ENCODE results near the gene CRYAA. TPM values are rescaled to one million over a fixed set of nuclear protein-coding genes. Genes with fewer than 3 reads are reported as not detected.
"Not testable (repeated sequence)": the region's sequence is repeated elsewhere in the genome, so short reads cannot be mapped to it uniquely, and the experiment has no call there.

Gene CRYAA
- total RNA-seq (2021) = not detected in 2 replicates
- long read RNA-seq = 0 reads

- not testable (repeated sequence) for H3K79me2 ChIP-seq (ENCODE audit: insufficient read depth, low read length); H3K4ac ChIP-seq (ENCODE audit: low read depth, low read length); H2BK12ac ChIP-seq (ENCODE audit: insufficient read length, low read depth, low read length); H2AK5ac ChIP-seq (ENCODE audit: insufficient read length, low read length); H3K27ac Mint-ChIP-seq; H3K14ac ChIP-seq (ENCODE audit: insufficient read depth, low read length); H3K9ac ChIP-seq (ENCODE audit: extremely low read depth, insufficient read length, low read length); H3K4me1 ChIP-seq (ENCODE audit: insufficient read depth, low read length); H4K20me1 ChIP-seq (ENCODE audit: control insufficient read depth, insufficient read depth, insufficient read length); H3K27ac ChIP-seq (ENCODE audit: insufficient read length, low read depth, low read length); H3K36me3 Mint-ChIP-seq (ENCODE audit: insufficient read depth in 1 of 3, low read depth in 3 of 3); H3K27me3 ChIP-seq (ENCODE audit: insufficient read depth, low read length); H2BK120ac ChIP-seq (ENCODE audit: low read depth, low read length, poor library complexity, severe bottlenecking); H3T11ph ChIP-seq (ENCODE audit: low read length); H4K8ac ChIP-seq (replicated peaks; ENCODE audit: insufficient read length, low read depth, low read length); H3K4me3 Mint-ChIP-seq; H2BK20ac ChIP-seq (ENCODE audit: low read depth, low read length, poor library complexity, severe bottlenecking); H3K4me2 ChIP-seq (ENCODE audit: insufficient read depth, insufficient read length, low read length); H3K9me3 Mint-ChIP-seq; H2BK15ac ChIP-seq (ENCODE audit: low read depth, low read length); H3K56ac ChIP-seq (ENCODE audit: insufficient read length, low read depth, low read length); H3K27me3 Mint-ChIP-seq (ENCODE audit: low read depth); H3K23ac ChIP-seq (ENCODE audit: insufficient read length, low read depth, low read length); DNase-seq; H3K79me1 ChIP-seq (ENCODE audit: insufficient read depth, low read depth, low read length, poor library complexity, severe bottlenecking); H3K9me3 ChIP-seq (ENCODE audit: control insufficient read depth, low read depth, low read length); H3K18ac ChIP-seq (ENCODE audit: insufficient read length, low read depth, low read length); H4K91ac ChIP-seq (ENCODE audit: insufficient read length, low read depth, low read length); H3K23me2 ChIP-seq (ENCODE audit: insufficient read length, low read depth, low read length, poor library complexity, severe bottlenecking); H3K4me1 Mint-ChIP-seq; H2BK5ac ChIP-seq (ENCODE audit: insufficient read length, low read length); H2AFZ ChIP-seq (ENCODE audit: low read length); H4K5ac ChIP-seq (ENCODE audit: insufficient read length, low read depth, low read length)
- WGBS (ENCODE audit: extremely low coverage, insufficient read length, low lambda C conversion rate) = no CpG with 5 or more reads among the region's 16 CpGs
These were observed at the start of gene CRYAA for GRCh38 chr21:43168708-43169107. Gene CRYAA, plus strand, starts transcription at chr21:43169008. Its CDS starts 92 bp downstream, at chr21:43169100.

- H3K18ac ChIP-seq (ENCODE audit: insufficient read length, low read depth, low read length); H2BK120ac ChIP-seq (ENCODE audit: low read depth, low read length, poor library complexity, severe bottlenecking); H4K5ac ChIP-seq (ENCODE audit: insufficient read length, low read depth, low read length); H2BK5ac ChIP-seq (ENCODE audit: insufficient read length, low read length); H3K14ac ChIP-seq (ENCODE audit: insufficient read depth, low read length); H3K56ac ChIP-seq (ENCODE audit: insufficient read length, low read depth, low read length); H3K4me1 ChIP-seq (ENCODE audit: insufficient read depth, low read length); H3K27me3 ChIP-seq (ENCODE audit: insufficient read depth, low read length); DNase-seq; H2AFZ ChIP-seq (ENCODE audit: low read length); H3K79me2 ChIP-seq (ENCODE audit: insufficient read depth, low read length); H3T11ph ChIP-seq (ENCODE audit: low read length); H4K91ac ChIP-seq (ENCODE audit: insufficient read length, low read depth, low read length); H3K9me3 Mint-ChIP-seq; H4K20me1 ChIP-seq (ENCODE audit: control insufficient read depth, insufficient read depth, insufficient read length); H2BK15ac ChIP-seq (ENCODE audit: low read depth, low read length); H3K4ac ChIP-seq (ENCODE audit: low read depth, low read length); H3K4me2 ChIP-seq (ENCODE audit: insufficient read depth, insufficient read length, low read length); H3K4me3 Mint-ChIP-seq; H3K9ac ChIP-seq (ENCODE audit: extremely low read depth, insufficient read length, low read length); H3K23ac ChIP-seq (ENCODE audit: insufficient read length, low read depth, low read length); H3K36me3 Mint-ChIP-seq (ENCODE audit: insufficient read depth in 1 of 3, low read depth in 3 of 3); H4K8ac ChIP-seq (replicated peaks; ENCODE audit: insufficient read length, low read depth, low read length); H2AK5ac ChIP-seq (ENCODE audit: insufficient read length, low read length); H3K79me1 ChIP-seq (ENCODE audit: insufficient read depth, low read depth, low read length, poor library complexity, severe bottlenecking); H3K23me2 ChIP-seq (ENCODE audit: insufficient read length, low read depth, low read length, poor library complexity, severe bottlenecking); H3K27ac ChIP-seq (ENCODE audit: insufficient read length, low read depth, low read length); H3K9me3 ChIP-seq (ENCODE audit: control insufficient read depth, low read depth, low read length); H3K4me1 Mint-ChIP-seq; H2BK20ac ChIP-seq (ENCODE audit: low read depth, low read length, poor library complexity, severe bottlenecking); H3K27ac Mint-ChIP-seq; H3K27me3 Mint-ChIP-seq (ENCODE audit: low read depth); H2BK12ac ChIP-seq (ENCODE audit: insufficient read length, low read depth, low read length): not testable (repeated sequence)
- WGBS (ENCODE audit: extremely low coverage, insufficient read length, low lambda C conversion rate) = no CpG with 5 or more reads among the region's 7 CpGs
These were observed 38.7 kb upstream of the CRYAA start for GRCh38 chr21:43130094-43130493.
